Glomerular visceral epithelial cell (primary cell): ENCODE data around the gene TLE7.

Experiments used
- DNase-seq: peaks from one replicate; pipeline ENCODE4 v3.0.0-alpha.2; 2016; ENCODE audit errors: extremely low spot score

Gene TLE7

GRCh38 chr16:71442051-71442440 lies at the start of gene TLE7:
Gene TLE7 (minus strand): TSS chr16:71442054. CDS start chr16:71433324, 8,730 bp downstream.
- DNase-seq, result no peak

- no peak for DNase-seq
Measured at GRCh38 chr16:71491054-71491453, 49.2 kb upstream of the TLE7 start.

- no peak for DNase-seq
Measured at GRCh38 chr16:71490361-71490760, 48.5 kb upstream of the TLE7 start.

DNA sequence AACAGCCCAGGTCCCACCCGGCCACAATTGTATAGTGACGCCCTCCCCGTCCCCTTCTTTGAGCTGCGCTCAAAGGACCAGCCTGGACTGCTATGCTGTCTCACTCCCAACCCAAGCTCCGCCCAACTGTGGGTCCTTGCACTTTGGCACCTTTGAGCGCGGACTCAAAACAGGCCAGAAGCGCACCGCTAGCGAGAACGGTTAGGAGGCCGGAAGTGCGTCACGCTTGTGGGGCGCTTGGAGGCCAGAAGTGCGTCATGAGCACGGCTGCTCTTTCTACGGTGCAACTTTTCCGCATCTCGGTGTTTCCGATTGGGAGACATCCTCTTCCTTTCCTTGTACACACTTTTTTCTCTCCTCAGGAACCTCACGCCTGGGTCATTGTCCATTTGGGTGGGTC lies 47.3 kb upstream of the TLE7 start, which contains the start of gene ZNF19:
TSS of gene ZNF19 (minus strand) at position 203 of the 400 bp plus-strand sequence. CDS start 7,210 bp downstream, outside the sequence.
- DNase-seq, result no peak

DNA sequence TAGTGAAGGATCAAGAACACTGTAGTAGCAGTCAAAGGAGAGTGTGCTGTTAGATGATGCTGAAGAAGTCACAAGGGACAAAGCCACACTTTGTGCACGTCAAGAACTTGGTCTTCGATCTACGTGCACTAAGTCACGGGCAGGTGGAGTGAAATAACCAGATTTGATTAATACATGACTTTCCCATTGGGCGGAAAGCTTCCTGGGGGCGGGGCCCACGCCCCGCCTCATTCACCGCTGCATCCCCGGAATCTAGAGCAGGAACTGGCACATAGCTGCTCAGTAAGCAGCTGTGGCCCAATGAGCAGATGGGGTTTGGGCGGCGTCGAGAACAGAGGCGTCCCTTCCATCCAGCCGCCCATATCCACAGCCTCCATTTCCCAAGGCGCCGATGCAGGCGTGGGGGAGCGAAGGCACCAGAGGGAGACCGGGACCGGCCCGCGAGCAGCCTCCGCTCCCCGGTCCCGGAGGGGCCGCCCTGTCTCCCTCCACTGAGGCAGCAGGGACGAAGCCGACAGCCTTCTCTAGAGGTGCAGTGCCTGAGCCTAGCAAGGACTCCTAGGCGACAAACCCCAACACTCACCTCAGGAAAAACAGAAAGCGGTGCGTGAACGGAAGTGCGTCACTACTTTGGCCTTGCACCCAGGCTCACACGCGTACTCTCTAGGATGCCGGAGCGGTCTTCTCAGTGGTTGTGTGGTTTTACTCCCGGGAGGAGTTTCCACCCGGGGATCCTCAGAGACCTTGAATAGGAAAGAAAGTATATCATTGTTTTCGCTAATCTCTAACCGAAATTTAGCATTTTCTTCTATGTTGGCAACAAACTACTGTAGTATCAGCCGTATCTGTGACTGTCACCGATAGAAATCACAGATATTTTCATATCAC lies 42.4 kb upstream of the TLE7 start:
- peak; percentile 85 for DNase-seq

GRCh38 chr16:71482569-71482968 lies 40.7 kb upstream of the TLE7 start:
- no peak for DNase-seq

DNA sequence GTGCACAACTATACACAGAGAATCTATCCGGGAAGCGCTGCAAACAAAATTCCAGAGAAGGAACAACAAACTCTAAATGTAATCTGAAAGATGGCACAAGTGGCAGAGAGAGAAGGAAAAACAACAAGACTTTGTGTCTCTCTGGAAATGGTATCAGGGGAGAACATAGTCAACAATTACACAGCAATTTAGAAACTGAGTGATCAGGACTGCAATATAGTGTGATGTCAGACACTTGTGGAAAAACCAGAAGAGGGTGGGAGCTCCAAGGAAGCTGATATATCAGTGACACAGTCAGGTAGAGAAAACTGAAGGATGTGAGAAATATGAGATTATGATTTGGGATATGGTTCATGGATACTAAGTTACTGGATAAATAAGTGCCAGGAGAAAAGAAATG lies 39.1 kb upstream of the TLE7 start:
- DNase-seq, result no peak

- DNase-seq, result no peak
Measured at GRCh38 chr16:71479420-71479819, 37.6 kb upstream of the TLE7 start.

DNA sequence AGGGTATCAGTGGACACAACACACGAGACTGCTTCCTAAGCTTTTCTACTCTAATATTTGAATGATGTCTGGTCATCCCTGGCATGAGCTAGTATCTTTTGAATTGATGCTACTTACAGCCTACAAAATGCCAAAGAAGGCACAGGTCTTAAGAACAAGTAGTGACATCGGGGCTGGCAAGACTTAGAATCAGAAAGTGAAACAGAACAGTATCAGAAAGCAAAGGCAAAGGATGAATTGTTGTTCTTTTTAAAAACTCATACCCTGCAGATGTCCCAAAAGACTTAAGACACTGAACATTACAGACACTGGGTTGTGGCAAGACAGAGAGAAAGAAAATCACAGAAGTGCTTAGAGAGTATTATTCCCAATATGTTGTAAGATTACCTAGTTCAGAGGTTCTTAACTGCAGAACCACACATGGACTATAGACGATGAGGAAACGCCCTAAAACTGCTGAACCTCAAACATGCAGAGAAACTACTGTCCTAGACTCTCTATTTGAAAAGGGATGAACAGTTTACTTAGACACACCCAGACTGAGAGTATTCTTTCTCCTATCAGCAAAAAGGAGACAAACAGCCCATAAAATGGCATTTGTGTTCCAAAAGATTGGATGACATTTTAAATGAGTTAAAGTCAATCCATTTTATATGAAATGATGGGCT lies 34.7 kb upstream of the TLE7 start:
- no peak for DNase-seq

DNA sequence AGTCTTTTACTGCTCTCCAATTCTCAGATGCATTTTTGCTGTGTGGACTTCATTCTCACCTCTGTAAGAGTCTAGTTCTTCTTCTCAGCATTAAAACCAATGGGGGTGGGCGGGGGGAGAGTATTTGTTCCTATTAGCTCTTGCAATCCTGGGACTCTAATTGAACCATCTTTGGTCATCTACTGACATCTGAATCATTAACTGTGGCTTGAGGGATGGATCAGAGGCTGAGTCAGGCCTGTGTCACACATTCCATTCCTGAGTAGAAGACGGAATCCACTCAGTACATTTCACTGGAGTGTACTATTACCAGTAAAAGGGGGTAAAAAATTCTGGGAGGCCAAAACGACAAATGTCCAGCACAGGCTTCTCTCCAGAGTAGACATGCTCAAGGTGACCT lies 33.0 kb upstream of the TLE7 start:
- peak; percentile 75 for DNase-seq

- DNase-seq, result peak; percentile 11
Measured at GRCh38 chr16:71473891-71474290, 32.0 kb upstream of the TLE7 start.

DNA sequence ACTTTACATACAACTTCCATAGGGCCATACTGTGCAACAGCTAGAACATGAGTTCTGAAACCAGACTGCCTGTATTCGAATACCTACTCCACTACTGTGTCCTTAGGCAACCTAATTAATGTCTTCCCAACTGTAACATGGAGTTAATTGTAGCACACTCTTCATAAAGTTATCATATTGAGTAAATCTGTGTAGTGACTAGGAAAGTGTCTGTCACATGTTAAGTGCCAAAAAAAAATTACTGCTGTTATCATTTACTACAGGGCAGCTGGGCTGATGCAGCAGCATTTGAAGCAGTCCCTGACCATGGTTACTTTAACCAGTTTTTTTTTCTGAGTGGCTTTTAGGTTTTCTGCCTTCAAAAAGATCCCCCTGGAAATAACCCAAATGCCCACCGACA lies 31.1 kb upstream of the TLE7 start:
- no peak for DNase-seq

DNA sequence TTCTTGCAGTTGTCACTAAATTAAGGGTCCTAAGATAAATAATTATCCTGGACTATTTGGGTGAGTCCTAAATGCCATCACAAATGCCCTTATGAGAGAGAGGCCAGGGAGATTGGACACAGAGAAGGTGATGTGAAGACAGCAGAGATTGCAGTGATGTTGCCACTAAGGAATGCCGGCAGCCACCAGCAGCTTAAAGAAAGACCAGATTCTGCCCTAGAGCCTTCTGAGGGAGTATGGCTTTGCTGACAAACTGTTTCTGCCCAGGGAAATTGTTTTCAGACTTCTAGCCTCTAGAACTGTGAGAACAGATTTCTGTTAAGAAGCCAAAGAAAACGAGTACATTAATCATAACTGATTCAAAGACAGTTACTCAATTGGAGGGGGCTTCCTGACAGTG lies 30.2 kb upstream of the TLE7 start:
- DNase-seq, result no peak

DNA sequence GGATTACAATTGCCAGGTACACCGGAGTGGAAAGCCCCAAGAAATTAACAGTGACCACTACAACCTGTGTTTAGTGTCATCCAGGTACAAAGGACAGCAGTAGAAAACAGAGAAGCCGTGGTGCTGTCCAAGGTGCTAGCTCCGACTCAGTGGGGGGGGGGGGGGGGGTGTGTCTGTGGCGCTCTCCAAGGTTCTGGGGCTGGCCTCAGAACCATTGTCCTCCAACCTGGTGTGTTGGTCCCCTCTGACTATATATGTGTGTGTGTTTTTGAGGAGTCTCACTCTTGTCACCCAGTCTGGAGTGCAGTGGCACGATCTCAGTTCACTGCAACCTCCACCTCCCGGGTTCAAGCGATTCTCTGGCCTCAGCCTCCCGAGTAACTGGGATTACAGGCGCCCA lies 26.0 kb upstream of the TLE7 start:
- DNase-seq, result peak; percentile 34

DNA sequence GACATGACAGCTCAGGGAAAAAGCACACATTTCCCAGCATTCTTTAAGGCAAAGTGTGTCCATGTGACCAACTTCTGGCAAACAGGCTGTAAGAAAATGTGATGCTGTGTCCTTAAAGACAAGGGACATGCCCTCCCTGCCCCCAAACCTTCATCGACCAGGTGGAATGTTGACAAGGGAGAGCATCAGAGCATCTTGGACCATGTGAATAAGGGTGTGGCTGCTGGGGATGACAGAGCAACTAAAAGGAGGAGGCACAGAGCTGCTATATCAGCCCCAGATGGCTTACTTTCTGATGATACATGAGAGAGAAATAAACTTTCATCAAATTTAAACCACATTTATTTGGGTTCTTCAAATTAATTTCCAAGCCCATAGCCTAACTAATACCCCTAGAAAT lies 22.4 kb upstream of the TLE7 start:
- no peak for DNase-seq

- peak; percentile 74 for DNase-seq
Measured at GRCh38 chr16:71461686-71462648, 20.1 kb upstream of the TLE7 start, which contains the start of gene ZNF23. Gene ZNF23 (minus strand): TSS chr16:71462247. CDS start chr16:71456796, 5,451 bp downstream.

DNA sequence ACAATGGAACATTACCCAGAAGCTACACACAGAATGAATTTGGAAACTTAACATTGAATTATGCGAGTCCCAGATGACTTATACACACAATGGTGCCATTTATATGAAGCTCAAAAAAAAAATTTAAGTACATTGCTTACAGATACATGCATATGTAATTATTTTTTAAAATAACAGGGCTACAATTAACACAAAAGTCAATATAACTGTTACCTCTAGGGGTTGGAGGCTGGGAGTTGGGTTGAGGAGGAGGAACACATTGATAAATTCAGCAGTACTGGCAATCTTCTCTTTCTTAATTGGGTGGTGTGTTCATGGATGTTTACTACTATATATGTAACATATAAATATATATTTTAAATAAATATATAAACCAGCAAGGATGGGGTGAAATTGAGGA lies 19.1 kb upstream of the TLE7 start:
- no peak for DNase-seq

DNA sequence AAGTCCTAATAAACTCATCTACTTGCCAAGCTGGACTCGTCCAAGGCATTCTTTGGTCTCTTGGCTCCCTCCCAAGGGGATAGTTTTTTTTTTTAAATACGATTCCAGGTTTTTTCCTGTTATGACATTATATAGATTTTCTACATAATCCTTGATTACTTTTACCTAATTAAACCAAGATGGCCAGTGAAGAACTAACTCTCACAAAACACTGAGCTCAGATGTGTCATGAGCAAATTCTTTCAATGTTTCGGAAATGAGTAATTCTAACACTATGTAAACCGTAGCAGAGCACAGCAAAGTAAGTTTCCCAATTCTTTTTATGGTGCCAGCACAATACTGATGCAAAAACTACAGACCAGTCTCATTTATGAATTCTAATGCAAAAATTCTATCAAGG lies 18.4 kb upstream of the TLE7 start:
- peak; percentile 33 for DNase-seq

DNA sequence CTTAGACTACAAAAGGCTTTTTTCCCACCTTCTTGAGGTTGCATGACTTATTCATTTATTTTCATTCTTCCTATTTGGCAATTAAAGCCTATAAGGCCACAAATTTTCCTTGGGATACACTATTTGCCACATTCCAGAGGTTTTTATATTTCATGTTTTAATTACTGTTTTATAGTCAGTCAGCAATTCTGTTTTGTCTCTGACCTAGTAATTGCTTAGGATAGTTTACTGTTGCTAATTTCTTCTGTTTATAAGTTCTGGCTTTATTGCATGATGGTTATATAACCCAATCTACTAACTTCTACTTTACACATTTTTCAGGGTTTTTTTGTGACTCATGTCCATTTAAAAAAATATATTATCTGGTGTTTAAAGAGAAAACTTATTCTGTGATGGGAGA lies 17.7 kb upstream of the TLE7 start:
- no peak for DNase-seq

GRCh38 chr16:71456801-71457200 lies 14.9 kb upstream of the TLE7 start:
- DNase-seq, result no peak

GRCh38 chr16:71453036-71453435 lies 11.2 kb upstream of the TLE7 start:
- DNase-seq, result no peak

DNA sequence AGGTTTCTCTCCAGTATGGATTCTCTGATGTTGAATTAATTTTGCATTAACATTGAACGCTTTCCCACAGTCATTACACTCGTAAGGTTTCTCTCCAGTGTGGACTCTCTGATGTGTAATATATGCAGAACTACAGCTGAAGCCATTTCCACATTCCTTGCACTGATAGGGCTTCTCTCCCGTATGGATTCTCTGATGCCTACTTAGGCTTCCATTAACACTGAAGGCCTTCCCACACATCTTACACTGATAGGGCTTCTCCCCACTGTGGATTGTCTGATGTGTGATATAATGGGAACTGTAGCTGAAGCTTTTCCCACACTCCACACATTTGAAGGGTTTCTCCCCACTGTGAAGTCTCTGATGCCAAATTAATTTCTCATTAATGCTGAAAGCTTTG lies 7.2 kb upstream of the TLE7 start:
- DNase-seq, result no peak
